SK-N-SH treated with all-trans-retinoic acid at 6 μM for 48 hours (cell line): ENCODE results near the gene MOV10L1.

ENCODE experiments used
- ATAC-seq: fragments of 200-7000 bp; cut with Tn5 transposase; 3 replicates; pipeline ENCODE4 v1.9.1; 2020; ENCODE audit warnings: mild to moderate bottlenecking, moderate library complexity
- ARNTL ChIP-seq: fragments of 450-650 bp; formaldehyde crosslinking; IDR thresholded peaks from 2 replicates; pipeline ENCODE4 v1.5.0; 2020; ENCODE audit warnings: low read depth, mild to moderate bottlenecking, moderate library complexity, borderline replicate concordance
- BACH2 ChIP-seq: fragments of 250-450 bp; sonication (Bioruptor Pico); IDR thresholded peaks from 2 replicates; pipeline ENCODE4 v1.9.0; 2021; ENCODE audit warnings: mild to moderate bottlenecking, borderline replicate concordance
- CSDC2 ChIP-seq: fragments of 250-450 bp; sonication (Bioruptor Pico); IDR thresholded peaks from 2 replicates; pipeline ENCODE4 v1.5.0; 2020; ENCODE audit warnings: mild to moderate bottlenecking, moderate library complexity
- ESRRG ChIP-seq: fragments of 250-450 bp; sonication (Bioruptor Pico); IDR thresholded peaks from 2 replicates; pipeline ENCODE4 v1.6.1; 2021; ENCODE audit warnings: mild to moderate bottlenecking
- GLIS3 ChIP-seq: fragments of 250-450 bp; sonication (Bioruptor Pico); IDR thresholded peaks from 2 replicates; pipeline ENCODE4 v1.5.0; 2020; ENCODE audit warnings: mild to moderate bottlenecking, moderate library complexity
- ISL1 ChIP-seq: fragments of 250-450 bp; sonication (Bioruptor Pico); IDR thresholded peaks from 2 replicates; pipeline ENCODE4 v2.1.2; 2022; ENCODE audit warnings: mild to moderate bottlenecking, moderate library complexity
- OSR1 ChIP-seq: fragments of 250-450 bp; sonication (Bioruptor Pico); IDR thresholded peaks from 2 replicates; pipeline ENCODE4 v1.8.0; 2022; ENCODE audit warnings: moderate library complexity, mild to moderate bottlenecking, inconsistent platforms
- SNAI2 ChIP-seq: fragments of 250-450 bp; sonication (Bioruptor Pico); IDR thresholded peaks from 2 replicates; pipeline ENCODE4 v1.5.0; 2020; ENCODE audit warnings: mild to moderate bottlenecking, moderate library complexity
- TCF4 ChIP-seq: fragments of 250-450 bp; sonication (Bioruptor Pico); IDR thresholded peaks from 2 replicates; pipeline ENCODE4 v1.8.0; 2021; ENCODE audit warnings: mild to moderate bottlenecking, moderate library complexity, borderline replicate concordance
- TOX ChIP-seq: fragments of 250-450 bp; sonication (Bioruptor Pico); IDR thresholded peaks from 2 replicates; pipeline ENCODE4 v1.8.0; 2021; ENCODE audit warnings: mild to moderate bottlenecking, moderate library complexity, borderline replicate concordance
- ZC3H10 ChIP-seq: fragments of 250-450 bp; sonication (Bioruptor Pico); IDR thresholded peaks from 2 replicates; pipeline ENCODE4 v1.5.1; 2021; ENCODE audit warnings: mild to moderate bottlenecking, moderate library complexity
- ZFP3 ChIP-seq: fragments of 250-450 bp; sonication (Bioruptor Pico); IDR thresholded peaks from 2 replicates; pipeline ENCODE4 v1.5.0; 2020; ENCODE audit warnings: mild to moderate bottlenecking, moderate library complexity
- ZNF565 ChIP-seq: fragments of 450-650 bp; formaldehyde crosslinking; conservative IDR thresholded peaks from 2 replicates; pipeline ENCODE4 v1.5.0; 2020; ENCODE audit warnings: low read depth, mild to moderate bottlenecking, moderate library complexity
- ZNF70 ChIP-seq: fragments of 450-650 bp; formaldehyde crosslinking; IDR thresholded peaks from 2 replicates; pipeline ENCODE4 v1.5.0; 2020; ENCODE audit warnings: mild to moderate bottlenecking, moderate library complexity
- ZNF8 ChIP-seq: fragments of 450-650 bp; formaldehyde crosslinking; IDR thresholded peaks from 2 replicates; pipeline ENCODE4 v1.5.0; 2020; ENCODE audit warnings: mild to moderate bottlenecking, moderate library complexity
- TF ChIP-seq, protein P1 (sequence below): fragments of 250-450 bp; sonication (Bioruptor Pico); IDR thresholded peaks from 2 replicates; pipeline ENCODE4 v1.8.0; 2021; ENCODE audit warnings: low read depth, mild to moderate bottlenecking, moderate library complexity, borderline replicate concordance
- TF ChIP-seq, protein P2 (sequence below): fragments of 250-450 bp; sonication (Bioruptor Pico); IDR thresholded peaks from 2 replicates; pipeline ENCODE4 v1.5.0; 2020; ENCODE audit warnings: mild to moderate bottlenecking, moderate library complexity
- TF ChIP-seq, protein P3 (sequence below): fragments of 250-450 bp; sonication (Bioruptor Pico); IDR thresholded peaks from 2 replicates; pipeline ENCODE4 v1.5.1; 2021; ENCODE audit warnings: mild to moderate bottlenecking, moderate library complexity
- TF ChIP-seq, protein P4 (sequence below): fragments of 250-450 bp; sonication (Bioruptor Pico); IDR thresholded peaks from 2 replicates; pipeline ENCODE4 v1.8.0; 2020; ENCODE audit warnings: mild to moderate bottlenecking, moderate library complexity, borderline replicate concordance

The MOV10L1 gene

DNA sequence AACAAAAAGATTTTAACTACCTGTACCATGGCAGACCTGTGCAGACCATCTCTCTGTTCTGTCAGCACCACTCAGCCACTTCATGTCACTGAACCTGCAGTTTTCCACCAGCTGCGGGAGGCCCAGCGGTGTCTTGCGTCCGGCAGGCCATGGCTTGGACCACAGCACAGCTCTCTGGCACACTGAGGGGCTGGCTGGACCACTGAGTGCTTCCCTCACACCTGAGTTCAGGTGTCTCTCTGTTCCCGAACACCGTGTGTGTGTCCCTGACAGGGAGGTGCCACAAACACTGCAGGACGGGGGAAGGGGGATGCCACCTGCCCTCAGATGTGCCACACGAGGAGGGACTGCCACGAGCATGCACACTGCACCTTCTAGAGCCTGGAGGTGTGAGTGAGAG is 17.7 kb downstream of the MOV10L1 start:
- no peak for ATAC-seq

DNA sequence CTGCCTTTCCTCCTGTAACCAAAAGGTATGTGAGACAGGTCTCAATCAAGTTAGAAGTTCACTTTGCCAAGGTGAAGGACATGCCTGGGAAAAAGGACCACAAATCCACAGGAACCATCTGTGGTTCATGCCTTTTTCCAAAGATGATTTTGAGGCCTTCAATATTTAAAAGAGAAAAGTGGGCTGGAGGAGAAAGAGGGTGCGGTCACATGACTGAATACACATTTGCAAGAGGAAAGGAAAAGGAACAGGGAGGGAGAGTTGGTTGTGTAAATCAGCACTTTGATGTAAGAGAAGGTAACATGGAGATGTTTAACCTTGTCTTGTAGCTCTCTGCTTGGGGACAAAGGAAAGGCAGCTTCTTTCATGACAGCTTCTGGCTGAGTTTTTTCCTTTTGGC is 21.2 kb downstream of the MOV10L1 start:
- TF ChIP-seq BACH2 (CRISPR knock-in tag) (no peak), ZNF8 (CRISPR knock-in tag) (no peak), ISL1 (CRISPR knock-in tag) (no peak), GLIS3 (CRISPR knock-in tag) (no peak), CSDC2 (CRISPR knock-in tag) (no peak), TOX (CRISPR knock-in tag) (no peak), OSR1 (CRISPR knock-in tag) (no peak), ZNF565 (no peak), ESRRG (CRISPR knock-in tag) (no peak), ZFP3 (CRISPR knock-in tag) (no peak), ZNF70 (CRISPR knock-in tag) (no peak)
- TF ChIP-seq, protein P1, sequence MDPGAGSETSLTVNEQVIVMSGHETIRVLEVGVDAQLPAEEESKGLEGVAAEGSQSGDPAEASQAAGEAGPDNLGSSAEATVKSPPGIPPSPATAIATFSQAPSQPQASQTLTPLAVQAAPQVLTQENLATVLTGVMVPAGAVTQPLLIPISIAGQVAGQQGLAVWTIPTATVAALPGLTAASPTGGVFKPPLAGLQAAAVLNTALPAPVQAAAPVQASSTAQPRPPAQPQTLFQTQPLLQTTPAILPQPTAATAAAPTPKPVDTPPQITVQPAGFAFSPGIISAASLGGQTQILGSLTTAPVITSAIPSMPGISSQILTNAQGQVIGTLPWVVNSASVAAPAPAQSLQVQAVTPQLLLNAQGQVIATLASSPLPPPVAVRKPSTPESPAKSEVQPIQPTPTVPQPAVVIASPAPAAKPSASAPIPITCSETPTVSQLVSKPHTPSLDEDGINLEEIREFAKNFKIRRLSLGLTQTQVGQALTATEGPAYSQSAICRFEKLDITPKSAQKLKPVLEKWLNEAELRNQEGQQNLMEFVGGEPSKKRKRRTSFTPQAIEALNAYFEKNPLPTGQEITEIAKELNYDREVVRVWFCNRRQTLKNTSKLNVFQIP (CRISPR knock-in tag), result no peak
- TF ChIP-seq, protein P2, sequence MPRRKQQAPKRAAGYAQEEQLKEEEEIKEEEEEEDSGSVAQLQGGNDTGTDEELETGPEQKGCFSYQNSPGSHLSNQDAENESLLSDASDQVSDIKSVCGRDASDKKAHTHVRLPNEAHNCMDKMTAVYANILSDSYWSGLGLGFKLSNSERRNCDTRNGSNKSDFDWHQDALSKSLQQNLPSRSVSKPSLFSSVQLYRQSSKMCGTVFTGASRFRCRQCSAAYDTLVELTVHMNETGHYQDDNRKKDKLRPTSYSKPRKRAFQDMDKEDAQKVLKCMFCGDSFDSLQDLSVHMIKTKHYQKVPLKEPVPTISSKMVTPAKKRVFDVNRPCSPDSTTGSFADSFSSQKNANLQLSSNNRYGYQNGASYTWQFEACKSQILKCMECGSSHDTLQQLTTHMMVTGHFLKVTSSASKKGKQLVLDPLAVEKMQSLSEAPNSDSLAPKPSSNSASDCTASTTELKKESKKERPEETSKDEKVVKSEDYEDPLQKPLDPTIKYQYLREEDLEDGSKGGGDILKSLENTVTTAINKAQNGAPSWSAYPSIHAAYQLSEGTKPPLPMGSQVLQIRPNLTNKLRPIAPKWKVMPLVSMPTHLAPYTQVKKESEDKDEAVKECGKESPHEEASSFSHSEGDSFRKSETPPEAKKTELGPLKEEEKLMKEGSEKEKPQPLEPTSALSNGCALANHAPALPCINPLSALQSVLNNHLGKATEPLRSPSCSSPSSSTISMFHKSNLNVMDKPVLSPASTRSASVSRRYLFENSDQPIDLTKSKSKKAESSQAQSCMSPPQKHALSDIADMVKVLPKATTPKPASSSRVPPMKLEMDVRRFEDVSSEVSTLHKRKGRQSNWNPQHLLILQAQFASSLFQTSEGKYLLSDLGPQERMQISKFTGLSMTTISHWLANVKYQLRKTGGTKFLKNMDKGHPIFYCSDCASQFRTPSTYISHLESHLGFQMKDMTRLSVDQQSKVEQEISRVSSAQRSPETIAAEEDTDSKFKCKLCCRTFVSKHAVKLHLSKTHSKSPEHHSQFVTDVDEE, result no peak
- TF ChIP-seq, protein P3, sequence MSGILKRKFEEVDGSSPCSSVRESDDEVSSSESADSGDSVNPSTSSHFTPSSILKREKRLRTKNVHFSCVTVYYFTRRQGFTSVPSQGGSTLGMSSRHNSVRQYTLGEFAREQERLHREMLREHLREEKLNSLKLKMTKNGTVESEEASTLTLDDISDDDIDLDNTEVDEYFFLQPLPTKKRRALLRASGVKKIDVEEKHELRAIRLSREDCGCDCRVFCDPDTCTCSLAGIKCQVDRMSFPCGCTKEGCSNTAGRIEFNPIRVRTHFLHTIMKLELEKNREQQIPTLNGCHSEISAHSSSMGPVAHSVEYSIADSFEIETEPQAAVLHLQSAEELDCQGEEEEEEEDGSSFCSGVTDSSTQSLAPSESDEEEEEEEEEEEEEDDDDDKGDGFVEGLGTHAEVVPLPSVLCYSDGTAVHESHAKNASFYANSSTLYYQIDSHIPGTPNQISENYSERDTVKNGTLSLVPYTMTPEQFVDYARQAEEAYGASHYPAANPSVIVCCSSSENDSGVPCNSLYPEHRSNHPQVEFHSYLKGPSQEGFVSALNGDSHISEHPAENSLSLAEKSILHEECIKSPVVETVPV (CRISPR knock-in tag), result no peak
- no peak for ATAC-seq

More for the DNA sequence above, 17.7 kb downstream of the MOV10L1 start:
- no peak for TF ChIP-seq ZNF8 (CRISPR knock-in tag)
- TF ChIP-seq ZNF565, result no peak
- TF ChIP-seq ARNTL (CRISPR knock-in tag), result no peak
- TF ChIP-seq TCF4, result no peak
- TF ChIP-seq, protein P4, sequence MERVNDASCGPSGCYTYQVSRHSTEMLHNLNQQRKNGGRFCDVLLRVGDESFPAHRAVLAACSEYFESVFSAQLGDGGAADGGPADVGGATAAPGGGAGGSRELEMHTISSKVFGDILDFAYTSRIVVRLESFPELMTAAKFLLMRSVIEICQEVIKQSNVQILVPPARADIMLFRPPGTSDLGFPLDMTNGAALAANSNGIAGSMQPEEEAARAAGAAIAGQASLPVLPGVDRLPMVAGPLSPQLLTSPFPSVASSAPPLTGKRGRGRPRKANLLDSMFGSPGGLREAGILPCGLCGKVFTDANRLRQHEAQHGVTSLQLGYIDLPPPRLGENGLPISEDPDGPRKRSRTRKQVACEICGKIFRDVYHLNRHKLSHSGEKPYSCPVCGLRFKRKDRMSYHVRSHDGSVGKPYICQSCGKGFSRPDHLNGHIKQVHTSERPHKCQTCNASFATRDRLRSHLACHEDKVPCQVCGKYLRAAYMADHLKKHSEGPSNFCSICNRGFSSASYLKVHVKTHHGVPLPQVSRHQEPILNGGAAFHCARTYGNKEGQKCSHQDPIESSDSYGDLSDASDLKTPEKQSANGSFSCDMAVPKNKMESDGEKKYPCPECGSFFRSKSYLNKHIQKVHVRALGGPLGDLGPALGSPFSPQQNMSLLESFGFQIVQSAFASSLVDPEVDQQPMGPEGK, result no peak
- no peak for TF ChIP-seq GLIS3 (CRISPR knock-in tag)
- no peak for TF ChIP-seq ZFP3 (CRISPR knock-in tag)
- TF ChIP-seq, protein P1 (CRISPR knock-in tag), result no peak
- TF ChIP-seq SNAI2, result no peak
- no peak for TF ChIP-seq ZC3H10 (CRISPR knock-in tag)
- TF ChIP-seq, protein P3 (CRISPR knock-in tag), result no peak
- TF ChIP-seq OSR1 (CRISPR knock-in tag), result no peak
